HL-60 (cell line): ENCODE measurements around the gene COPS7A.

Experiments used
- CTCF ChIP-seq: IDR thresholded peaks from one replicate; pipeline ENCODE4 v1.5.1; 2011; ENCODE audit warnings: low read length, control low read depth, inconsistent platforms; ENCODE audit not compliant: insufficient read depth
- GABPA ChIP-seq: IDR thresholded peaks from 2 replicates; pipeline ENCODE4 v1.6.1; 2012; ENCODE audit warnings: low read depth

GRCh38 chr12:6750506-6750905, 26.7 kb downstream of the COPS7A start:
- TF ChIP-seq CTCF (no peak), GABPA (no peak)
